K562 (cell line): Measurements from ENCODE around the gene LRP6. TPM values are rescaled to one million over a fixed set of nuclear protein-coding genes. Genes with fewer than 3 reads are reported as not detected.

Experiments used
- ATAC-seq: fragments of 200-7000 bp; cut with Tn5 transposase; 3 replicates; pipeline ENCODE4 v1.9.1; 2020; ENCODE audit warnings: moderate library complexity
- BruUV-seq: library from RNA; stranded (reverse); fragments of 400-500 nt; replicated peaks from 2 replicates; lab custom pipeline; 2021; lab: Mats Ljungman, UMichigan
- CTCF ChIA-PET: fragments of 300-600 bp; formaldehyde crosslinking; extraction: SDS; loops from one replicate; lab custom pipeline; 2021; ENCODE audit warnings: low intra/inter-chr PET ratio; lab: Yijun Ruan, JAX
- POLR2A ChIA-PET: fragments of 300-600, 350-650 bp; sonication (Branson Sonifier 250); formaldehyde crosslinking; extraction: SDS; loops from one replicate; lab custom pipeline; 2021; ENCODE audit warnings: antibody characterized with exemption, inconsistent platforms; lab: Yijun Ruan, JAX
- DNase-seq, 4 experiments: peaks; one replicate each; pipeline versions ENCODE4 v3.0.0 to v3.0.0-alpha.2; 2011 to 2018; ENCODE audit warnings: low spot score in 3 of 4, mixed read lengths in 3 of 4; ENCODE audit errors: extremely low read depth in 1 of 4
- FAIRE-seq: peaks from 2 replicates; lab custom pipeline; 2011; peaks lifted over from hg19 to GRCh38; lab: Jason Lieb, UNC
- H2AFZ ChIP-seq: 2 replicates; pipeline ENCODE4 v1.6.0; 2011; ENCODE audit warnings: low read depth, low read length, control low read depth, inconsistent platforms
- H3K27ac ChIP-seq: fragments of 200-600 bp; 3 replicates; pipeline ENCODE4 v1.8.0; 2011; ENCODE audit warnings: low read depth, mild to moderate bottlenecking, control low read depth, inconsistent platforms, low read length, moderate library complexity, mixed read lengths; ENCODE audit errors: extremely low read depth
- H3K27me3 ChIP-seq, 2 experiments: fragments of 300-600 bp in 1 of 2; 2 replicates in 1 of 2; 3 replicates in 1 of 2; pipeline versions ENCODE4 v1.6.0 to v1.8.0; 2011; ENCODE audit warnings: inconsistent platforms in 2 of 2, low read length in 2 of 2, mild to moderate bottlenecking in 1 of 2, mixed read lengths in 1 of 2, moderate library complexity in 1 of 2; ENCODE audit not compliant: control insufficient read depth in 2 of 2, insufficient read depth in 2 of 2
- H3K36me3 ChIP-seq: fragments of 300-600 bp; 3 replicates; pipeline ENCODE4 v1.8.0; 2011; ENCODE audit warnings: mild to moderate bottlenecking, low read length, inconsistent platforms; ENCODE audit not compliant: control insufficient read depth, insufficient read depth
- H3K4me1 ChIP-seq, 2 experiments: fragments of 200-600 bp in 1 of 2; replicated peaks in 1 of 2; 2 replicates in 1 of 2; 3 replicates in 1 of 2; pipeline versions ENCODE4 v1.5.1 to v1.8.0; 2011; ENCODE audit warnings: inconsistent platforms in 2 of 2, low read length in 2 of 2, mild to moderate bottlenecking in 1 of 2, mixed read lengths in 1 of 2, moderate library complexity in 1 of 2; ENCODE audit not compliant: control insufficient read depth in 2 of 2, insufficient read depth in 2 of 2
- H3K4me2 ChIP-seq: 2 replicates; pipeline ENCODE4 v1.6.1; 2011; ENCODE audit warnings: low read length, control low read depth, inconsistent platforms, mixed read lengths; ENCODE audit not compliant: insufficient read depth
- H3K4me3 ChIP-seq: fragments of 200-600 bp; sonication (generic), shearing (Covaris generic); 2 replicates; pipeline ENCODE4 v1.5.1; 2016; ENCODE audit warnings: control low read depth, inconsistent platforms
- H3K79me2 ChIP-seq: fragments of 200-600 bp; 3 replicates; pipeline ENCODE4 v1.8.0; 2011; ENCODE audit warnings: low read length, inconsistent platforms; ENCODE audit not compliant: control insufficient read depth, insufficient read depth
- H3K9ac ChIP-seq, 2 experiments: 2 replicates each; pipeline versions ENCODE4 v1.6.0 to v1.6.1; 2011; ENCODE audit warnings: low read depth in 2 of 2, low read length in 2 of 2, control low read depth in 1 of 2, inconsistent platforms in 1 of 2, mild to moderate bottlenecking in 1 of 2, mixed read lengths in 1 of 2; ENCODE audit not compliant: insufficient read depth in 1 of 2
- H3K9me1 ChIP-seq: one replicate; pipeline ENCODE4 v1.6.0; 2011; ENCODE audit warnings: inconsistent platforms, mild to moderate bottlenecking, low read length, moderate library complexity; ENCODE audit not compliant: control insufficient read depth, insufficient read depth
- H3K9me3 ChIP-seq: replicated peaks from 2 replicates; pipeline ENCODE4 v1.5.1; 2011; ENCODE audit warnings: low read depth, low read length, inconsistent platforms; ENCODE audit not compliant: control insufficient read depth, insufficient read depth
- H4K20me1 ChIP-seq: replicated peaks from 2 replicates; pipeline ENCODE4 v1.6.1; 2011; ENCODE audit warnings: low read length, inconsistent platforms, mixed read lengths; ENCODE audit not compliant: control insufficient read depth, insufficient read depth
- CEBPB ChIP-seq: fragments of 450-650 bp; IDR thresholded peaks from 2 replicates; pipeline ENCODE4 v1.6.1; 2016; ENCODE audit warnings: missing genetic modification characterization, missing compliant biosample characterization
- GTF2E2 ChIP-seq: fragments of 200-800 bp; sonication (Bioruptor generic); IDR thresholded peaks from 2 replicates; pipeline ENCODE4 v1.6.1; 2016; ENCODE audit warnings: missing genetic modification characterization, missing compliant biosample characterization
- HMG20B ChIP-seq: fragments of 250-450 bp; sonication (Bioruptor Pico); IDR thresholded peaks from 2 replicates; pipeline ENCODE4 v1.5.0; 2021; ENCODE audit warnings: mild to moderate bottlenecking
- KDM4B ChIP-seq, 2 experiments: fragments of 450-650 bp in 1 of 2; sonication (generic) in 1 of 2; IDR thresholded peaks; 2 replicates each; pipeline ENCODE4 v1.6.1; 2016 to 2017; ENCODE audit warnings: borderline replicate concordance in 2 of 2, antibody characterized with exemption in 1 of 2, low read depth in 1 of 2, mild to moderate bottlenecking in 1 of 2
- RCOR1 ChIP-seq, 2 experiments: IDR thresholded peaks; 2 replicates each; pipeline ENCODE4 v1.6.1; 2012; ENCODE audit warnings: low read depth in 2 of 2, low read length in 2 of 2, borderline replicate concordance in 1 of 2, improper control_type of control experiment in 1 of 2
- TBL1XR1 ChIP-seq, 2 experiments: IDR thresholded peaks; 2 replicates each; pipeline ENCODE4 v1.6.1; 2012; ENCODE audit warnings: improper control_type of control experiment in 2 of 2, low read length in 2 of 2, mild to moderate bottlenecking in 1 of 2
- ZNF134 ChIP-seq: fragments of 250-450 bp; sonication (Bioruptor Pico); conservative IDR thresholded peaks from 2 replicates; pipeline ENCODE4 v1.4.0; 2020
- ZNF146 ChIP-seq: IDR thresholded peaks from one replicate; pipeline ENCODE4 v1.6.1; 2018; ENCODE audit warnings: missing compliant biosample characterization; ENCODE audit not compliant: unreplicated experiment
- ZNF165 ChIP-seq: fragments of 250-450 bp; sonication (Bioruptor Pico); IDR thresholded peaks from 2 replicates; pipeline ENCODE4 v1.4.0; 2020; ENCODE audit warnings: borderline replicate concordance
- ZNF778 ChIP-seq: fragments of 450-650 bp; formaldehyde crosslinking; IDR thresholded peaks from 2 replicates; pipeline ENCODE4 v1.4.0; 2020; ENCODE audit warnings: mild to moderate bottlenecking, moderate library complexity
- WGBS: fragments of 100-300 bp; shearing (Covaris generic); methylation state at CpG from one replicate; pipeline ENCODE4 v1.1.6; 2016; ENCODE audit warnings: low coverage, mixed read lengths; ENCODE audit not compliant: insufficient coverage; ENCODE audit errors: missing lambda C conversion rate; 5-methylcytosine and 5-hydroxymethylcytosine counted together
- in situ Hi-C: fragments of 300-500 bp; cut with MboI; formaldehyde crosslinking; loops from 4 replicates; pipeline ENCODE4 v1.15.0; 2018; ENCODE audit warnings: inconsistent platforms, mixed read lengths
- intact Hi-C: fragments of 100-400 bp; cut with micrococcal nuclease; formaldehyde crosslinking; loops from 2 replicates; pipeline ENCODE4 v1.14.2; 2022
- polyA plus RNA-seq, 8 experiments: library from polyadenylated mRNA; depleted of rRNA in 4 of 8; stranded (reverse) in 5 of 8; unstranded in 3 of 8; fragments of >200 nt; fragmentation: Nextera tagmentation in 2 of 8; fragmentation: Illumina TruSeq in 1 of 8; extraction: Ambion mirVana in 2 of 8; extraction: Trizol in 1 of 8; gene quantifications; 2 replicates each; pipeline versions ENCODE4 v1.2.1 to v1.2.3, GENCODE V29; 2011 to 2014; ENCODE audit warnings: inconsistent platforms in 1 of 8, missing spikeins in 1 of 8
- total RNA-seq, 7 experiments: library from RNA; depleted of rRNA in 6 of 7; stranded (reverse); fragments of >200 nt in 6 of 7; fragmentation: Illumina TruSeq in 2 of 7; extraction: Trizol in 2 of 7; gene quantifications; 2 replicates each; pipeline versions ENCODE4 v1.2.1 to v1.2.3, GENCODE V29; 2011 to 2021; ENCODE audit warnings: low replicate concordance in 1 of 7
- TF ChIP-seq, protein P1 (sequence below): sonication (generic); formaldehyde crosslinking; IDR thresholded peaks from 2 replicates; pipeline ENCODE4 v1.8.1; 2023; ENCODE audit warnings: mild to moderate bottlenecking, missing genetic modification reagents
- TF ChIP-seq, protein P2 (sequence below): fragments of 450-650 bp; IDR thresholded peaks from 2 replicates; pipeline ENCODE4 v1.6.1; 2016; ENCODE audit warnings: low read depth

The LRP6 gene
- total and polyA plus RNA-seq, 9 of the 15 experiments (the other 6 are each of a cell fraction or from before 2014, with no cell fraction given), result 3.0 to 17.0 (median 10.8) TPM

DNA sequence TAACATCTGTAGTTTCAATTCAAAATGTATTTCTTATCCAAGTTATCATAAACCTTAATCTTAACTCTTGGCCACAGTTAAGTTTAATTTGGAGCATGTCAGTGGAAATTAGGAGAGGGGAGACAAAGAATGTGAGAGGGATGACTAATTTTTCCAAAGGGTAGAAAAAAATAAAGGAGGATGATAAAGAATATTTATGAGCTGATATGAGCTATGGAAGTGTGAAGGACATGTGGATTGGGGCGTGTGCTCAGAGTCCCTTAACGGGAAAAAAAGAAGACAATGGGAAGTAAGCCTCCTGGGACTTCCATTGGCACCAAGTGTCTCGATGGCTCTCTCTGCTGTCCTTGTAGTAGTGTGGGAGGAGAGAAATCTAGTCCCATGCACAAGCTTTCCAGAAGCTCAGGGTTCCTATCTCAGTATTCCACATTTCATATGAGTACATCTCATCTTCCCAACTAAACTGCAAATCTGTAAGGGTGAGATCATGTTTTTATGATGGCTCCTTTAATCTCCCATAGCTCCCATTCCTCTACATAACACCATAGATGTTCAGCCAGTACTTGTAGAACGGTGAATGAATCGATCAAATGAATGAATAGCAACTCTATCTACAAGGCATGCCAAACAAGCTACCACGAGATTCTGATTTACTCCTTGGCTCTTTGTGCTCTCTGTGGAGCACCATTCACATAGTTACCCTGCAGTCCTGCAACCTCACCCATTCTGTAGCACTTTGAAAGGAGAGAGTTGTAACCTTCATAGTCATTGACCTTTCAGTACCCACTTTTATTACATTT, 168.8 kb downstream of the LRP6 start:
- ATAC-seq (no peak), FAIRE-seq (no peak), DNase-seq (no peak)
- CTCF ChIA-PET, result no interaction called here
- Histone ChIP-seq H3K36me3 (no peaks in the 10 kb centered on the region), H3K4me2 (no peak overlapping the region), H3K27me3 (no peaks in the 10 kb centered on the region), H3K79me2 (no peaks in the 10 kb centered on the region), H3K4me1 (peaks cover 0 to 4% of the 10 kb centered on the region in 2 experiments; a peak in 2 of 5 replicates), H3K9ac (no peak overlapping the region), H4K20me1 (no peaks in the 10 kb centered on the region), H2AFZ (no peak overlapping the region), H3K9me1 (no peaks in the 10 kb centered on the region), H3K27ac (no peak overlapping the region), H3K9me3 (no peaks in the 10 kb centered on the region), H3K4me3 (no peak overlapping the region)
- intact Hi-C loops (no loop called here), in situ Hi-C loops (no loop called here)
- WGBS, result 45% methylated on average over 6 of the region's 6 CpGs
- BruUV-seq, result no TSS peak
- POLR2A ChIA-PET, result no interaction called here
- no peak for TF ChIP-seq ZNF134 (CRISPR knock-in tag)
- no peak for TF ChIP-seq ZNF146
- TF ChIP-seq CEBPB (tag), result no peak
- TF ChIP-seq ZNF165, result no peak
- TF ChIP-seq ZNF778 (CRISPR knock-in tag), result no peak
- TF ChIP-seq, protein P1, sequence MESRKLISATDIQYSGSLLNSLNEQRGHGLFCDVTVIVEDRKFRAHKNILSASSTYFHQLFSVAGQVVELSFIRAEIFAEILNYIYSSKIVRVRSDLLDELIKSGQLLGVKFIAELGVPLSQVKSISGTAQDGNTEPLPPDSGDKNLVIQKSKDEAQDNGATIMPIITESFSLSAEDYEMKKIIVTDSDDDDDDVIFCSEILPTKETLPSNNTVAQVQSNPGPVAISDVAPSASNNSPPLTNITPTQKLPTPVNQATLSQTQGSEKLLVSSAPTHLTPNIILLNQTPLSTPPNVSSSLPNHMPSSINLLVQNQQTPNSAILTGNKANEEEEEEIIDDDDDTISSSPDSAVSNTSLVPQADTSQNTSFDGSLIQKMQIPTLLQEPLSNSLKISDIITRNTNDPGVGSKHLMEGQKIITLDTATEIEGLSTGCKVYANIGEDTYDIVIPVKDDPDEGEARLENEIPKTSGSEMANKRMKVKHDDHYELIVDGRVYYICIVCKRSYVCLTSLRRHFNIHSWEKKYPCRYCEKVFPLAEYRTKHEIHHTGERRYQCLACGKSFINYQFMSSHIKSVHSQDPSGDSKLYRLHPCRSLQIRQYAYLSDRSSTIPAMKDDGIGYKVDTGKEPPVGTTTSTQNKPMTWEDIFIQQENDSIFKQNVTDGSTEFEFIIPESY, result no peak
- no peak for TF ChIP-seq GTF2E2 (tag)
- TF ChIP-seq KDM4B (IDR thresholded peaks at IDR 0.05; ENCODE audit: borderline replicate concordance in 2 of 2, low read depth in 1 of 2), result no peak
- TF ChIP-seq, protein P2, sequence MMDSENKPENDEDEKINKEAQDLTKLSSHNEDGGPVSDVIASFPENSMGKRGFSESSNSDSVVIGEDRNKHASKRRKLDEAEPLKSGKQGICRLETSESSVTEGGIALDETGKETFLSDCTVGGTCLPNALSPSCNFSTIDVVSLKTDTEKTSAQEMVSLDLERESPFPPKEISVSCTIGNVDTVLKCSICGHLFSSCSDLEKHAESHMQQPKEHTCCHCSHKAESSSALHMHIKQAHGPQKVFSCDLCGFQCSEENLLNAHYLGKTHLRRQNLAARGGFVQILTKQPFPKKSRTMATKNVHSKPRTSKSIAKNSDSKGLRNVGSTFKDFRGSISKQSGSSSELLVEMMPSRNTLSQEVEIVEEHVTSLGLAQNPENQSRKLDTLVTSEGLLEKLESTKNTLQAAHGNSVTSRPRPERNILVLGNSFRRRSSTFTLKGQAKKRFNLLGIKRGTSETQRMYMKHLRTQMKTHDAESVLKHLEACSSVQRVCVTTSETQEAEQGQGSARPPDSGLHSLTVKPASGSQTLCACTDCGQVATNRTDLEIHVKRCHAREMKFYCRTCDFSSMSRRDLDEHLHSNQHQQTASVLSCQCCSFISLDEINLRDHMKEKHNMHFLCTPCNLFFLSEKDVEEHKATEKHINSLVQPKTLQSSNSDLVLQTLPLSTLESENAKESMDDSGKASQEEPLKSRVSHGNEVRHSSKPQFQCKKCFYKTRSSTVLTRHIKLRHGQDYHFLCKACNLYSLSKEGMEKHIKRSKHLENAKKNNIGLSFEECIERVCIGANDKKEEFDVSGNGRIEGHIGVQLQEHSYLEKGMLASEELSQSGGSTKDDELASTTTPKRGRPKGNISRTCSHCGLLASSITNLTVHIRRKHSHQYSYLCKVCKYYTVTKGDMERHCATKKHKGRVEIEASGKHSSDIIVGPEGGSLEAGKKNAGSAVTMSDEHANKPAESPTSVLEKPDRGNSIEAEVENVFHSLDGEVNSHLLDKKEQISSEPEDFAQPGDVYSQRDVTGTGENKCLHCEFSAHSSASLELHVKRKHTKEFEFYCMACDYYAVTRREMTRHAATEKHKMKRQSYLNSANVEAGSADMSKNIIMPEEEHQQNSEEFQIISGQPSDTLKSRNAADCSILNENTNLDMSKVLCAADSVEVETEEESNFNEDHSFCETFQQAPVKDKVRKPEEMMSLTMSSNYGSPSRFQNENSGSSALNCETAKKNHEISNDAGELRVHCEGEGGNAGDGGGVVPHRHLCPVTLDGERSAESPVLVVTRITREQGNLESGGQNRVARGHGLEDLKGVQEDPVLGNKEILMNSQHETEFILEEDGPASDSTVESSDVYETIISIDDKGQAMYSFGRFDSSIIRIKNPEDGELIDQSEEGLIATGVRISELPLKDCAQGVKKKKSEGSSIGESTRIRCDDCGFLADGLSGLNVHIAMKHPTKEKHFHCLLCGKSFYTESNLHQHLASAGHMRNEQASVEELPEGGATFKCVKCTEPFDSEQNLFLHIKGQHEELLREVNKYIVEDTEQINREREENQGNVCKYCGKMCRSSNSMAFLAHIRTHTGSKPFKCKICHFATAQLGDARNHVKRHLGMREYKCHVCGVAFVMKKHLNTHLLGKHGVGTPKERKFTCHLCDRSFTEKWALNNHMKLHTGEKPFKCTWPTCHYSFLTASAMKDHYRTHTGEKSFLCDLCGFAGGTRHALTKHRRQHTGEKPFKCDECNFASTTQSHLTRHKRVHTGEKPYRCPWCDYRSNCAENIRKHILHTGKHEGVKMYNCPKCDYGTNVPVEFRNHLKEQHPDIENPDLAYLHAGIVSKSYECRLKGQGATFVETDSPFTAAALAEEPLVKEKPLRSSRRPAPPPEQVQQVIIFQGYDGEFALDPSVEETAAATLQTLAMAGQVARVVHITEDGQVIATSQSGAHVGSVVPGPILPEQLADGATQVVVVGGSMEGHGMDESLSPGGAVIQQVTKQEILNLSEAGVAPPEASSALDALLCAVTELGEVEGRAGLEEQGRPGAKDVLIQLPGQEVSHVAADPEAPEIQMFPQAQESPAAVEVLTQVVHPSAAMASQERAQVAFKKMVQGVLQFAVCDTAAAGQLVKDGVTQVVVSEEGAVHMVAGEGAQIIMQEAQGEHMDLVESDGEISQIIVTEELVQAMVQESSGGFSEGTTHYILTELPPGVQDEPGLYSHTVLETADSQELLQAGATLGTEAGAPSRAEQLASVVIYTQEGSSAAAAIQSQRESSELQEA, result no peak
- no peak for TF ChIP-seq RCOR1 (IDR thresholded peaks at IDR 0.05; ENCODE audit: borderline replicate concordance in 1 of 2, low read depth in 2 of 2, low read length in 2 of 2)
- no peak for TF ChIP-seq TBL1XR1 (IDR thresholded peaks at IDR 0.05; ENCODE audit: low read length in 2 of 2)
- TF ChIP-seq HMG20B (CRISPR knock-in tag), result no peak
